ENCODE measurements around the gene CCDC92B. TPM values are rescaled to one million over a fixed set of nuclear protein-coding genes. Genes with fewer than 3 reads are reported as not detected.

The CCDC92B gene
- total RNA-seq, 1 donor from 2014 or later = 0.16 TPM

DNA sequence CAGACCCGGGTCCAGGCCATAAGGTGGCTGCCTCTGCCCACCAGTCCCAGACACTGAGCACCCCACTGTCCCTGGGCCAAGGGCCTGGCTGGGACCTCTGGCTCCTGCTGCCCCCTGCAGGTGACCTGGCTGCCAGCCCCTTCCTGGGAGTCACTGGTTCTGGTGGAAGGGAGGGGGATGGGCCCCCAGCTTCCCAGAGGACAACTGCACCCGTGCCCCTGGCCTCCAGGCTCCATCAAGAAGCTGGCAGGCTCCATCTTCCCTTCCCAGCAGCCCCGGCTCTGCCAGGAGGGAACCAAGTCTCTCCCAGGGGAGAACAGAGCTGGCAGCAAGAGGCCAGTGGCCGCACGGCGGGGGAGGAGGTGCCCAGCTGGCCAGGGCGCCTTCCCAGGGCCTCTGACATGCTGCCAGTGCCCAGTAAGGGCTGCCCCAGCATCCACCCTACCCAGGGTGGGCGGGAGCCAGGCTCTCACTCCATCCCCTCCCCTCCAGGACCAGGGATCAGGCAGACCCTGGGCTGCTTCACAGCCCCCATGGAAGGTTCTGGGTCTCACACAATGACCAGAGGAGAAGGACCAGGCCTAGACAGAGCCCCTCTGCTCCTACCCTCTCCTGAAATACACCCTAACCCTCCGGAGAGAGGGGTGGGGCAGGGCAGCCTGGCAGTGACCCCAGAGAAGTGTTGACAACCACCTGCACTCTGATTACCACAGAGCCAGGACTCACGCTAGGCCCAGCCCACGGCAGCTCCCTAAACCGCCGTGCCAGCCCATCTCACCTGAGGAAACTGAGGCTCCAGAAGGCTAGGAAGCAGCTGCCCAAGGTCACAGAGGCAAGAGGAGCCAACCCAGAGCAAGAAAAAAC lies 41.5 kb downstream of the CCDC92B start:
- peak overlapping the region; percentile 88 for H3K4me3 ChIP-seq
- intact Hi-C loops (cut with micrococcal nuclease) = no loop called here
- H3K27ac ChIP-seq (replicated peaks) = peak overlapping the region; percentile 97
- no peaks in the 10 kb centered on the region for H3K9me3 ChIP-seq (replicated peaks)
- TF ChIP-seq, protein P1, sequence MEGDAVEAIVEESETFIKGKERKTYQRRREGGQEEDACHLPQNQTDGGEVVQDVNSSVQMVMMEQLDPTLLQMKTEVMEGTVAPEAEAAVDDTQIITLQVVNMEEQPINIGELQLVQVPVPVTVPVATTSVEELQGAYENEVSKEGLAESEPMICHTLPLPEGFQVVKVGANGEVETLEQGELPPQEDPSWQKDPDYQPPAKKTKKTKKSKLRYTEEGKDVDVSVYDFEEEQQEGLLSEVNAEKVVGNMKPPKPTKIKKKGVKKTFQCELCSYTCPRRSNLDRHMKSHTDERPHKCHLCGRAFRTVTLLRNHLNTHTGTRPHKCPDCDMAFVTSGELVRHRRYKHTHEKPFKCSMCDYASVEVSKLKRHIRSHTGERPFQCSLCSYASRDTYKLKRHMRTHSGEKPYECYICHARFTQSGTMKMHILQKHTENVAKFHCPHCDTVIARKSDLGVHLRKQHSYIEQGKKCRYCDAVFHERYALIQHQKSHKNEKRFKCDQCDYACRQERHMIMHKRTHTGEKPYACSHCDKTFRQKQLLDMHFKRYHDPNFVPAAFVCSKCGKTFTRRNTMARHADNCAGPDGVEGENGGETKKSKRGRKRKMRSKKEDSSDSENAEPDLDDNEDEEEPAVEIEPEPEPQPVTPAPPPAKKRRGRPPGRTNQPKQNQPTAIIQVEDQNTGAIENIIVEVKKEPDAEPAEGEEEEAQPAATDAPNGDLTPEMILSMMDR (IDR thresholded peaks at IDR 0.05; ENCODE audit: borderline replicate concordance) = peak; percentile 68
- H3K27me3 ChIP-seq (ENCODE audit: low read depth) = no peaks in the 10 kb centered on the region
- H3K36me3 ChIP-seq = peaks cover 14% of the 10 kb centered on the region
- DNase-seq = peak; percentile 84
- H3K4me1 ChIP-seq = peaks cover 83% of the 10 kb centered on the region

DNA sequence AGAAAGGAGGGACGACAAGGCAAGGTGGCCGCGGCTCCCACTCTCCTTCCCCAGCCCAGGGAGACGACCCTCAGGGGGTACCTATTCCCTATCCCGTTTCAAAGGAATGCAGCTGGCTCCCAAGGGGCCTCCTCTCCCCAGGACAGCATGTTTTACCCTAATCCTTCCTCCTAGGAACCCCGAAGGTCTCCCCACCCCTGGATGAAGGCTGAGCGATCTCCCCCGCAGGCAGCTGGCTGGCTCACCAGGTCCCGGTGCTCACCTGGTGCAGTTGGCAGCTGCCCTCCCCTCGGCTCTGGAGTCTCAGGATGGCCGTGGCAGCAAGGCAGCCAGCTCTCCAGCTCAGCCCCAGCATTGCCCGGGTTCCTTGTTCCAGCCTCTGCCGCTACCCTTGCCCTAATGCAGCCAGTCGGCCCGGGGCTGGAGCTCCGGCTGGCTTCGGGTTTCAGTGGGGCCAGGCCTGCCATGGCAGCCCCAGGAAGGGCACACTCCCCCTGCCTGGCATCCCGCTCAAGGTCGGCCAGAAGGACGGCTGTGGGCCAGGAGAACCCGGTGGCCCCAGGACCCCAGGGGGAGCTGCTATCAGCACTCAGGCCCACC lies 42.4 kb downstream of the CCDC92B start:
- no peak for DNase-seq
- Histone ChIP-seq H3K9me3 (replicated peaks) (no peaks in the 10 kb centered on the region), H3K27ac (replicated peaks) (peak overlapping the region; percentile 97), H3K4me1 (peaks cover 73% of the 10 kb centered on the region), H3K36me3 (peaks cover 23% of the 10 kb centered on the region), H3K27me3 (ENCODE audit: low read depth) (no peaks in the 10 kb centered on the region), H3K4me3 (peak overlapping the region; percentile 88)
- intact Hi-C loops (cut with micrococcal nuclease) = no loop called here
- TF ChIP-seq, protein P1 (IDR thresholded peaks at IDR 0.05; ENCODE audit: borderline replicate concordance) = no peak

DNA sequence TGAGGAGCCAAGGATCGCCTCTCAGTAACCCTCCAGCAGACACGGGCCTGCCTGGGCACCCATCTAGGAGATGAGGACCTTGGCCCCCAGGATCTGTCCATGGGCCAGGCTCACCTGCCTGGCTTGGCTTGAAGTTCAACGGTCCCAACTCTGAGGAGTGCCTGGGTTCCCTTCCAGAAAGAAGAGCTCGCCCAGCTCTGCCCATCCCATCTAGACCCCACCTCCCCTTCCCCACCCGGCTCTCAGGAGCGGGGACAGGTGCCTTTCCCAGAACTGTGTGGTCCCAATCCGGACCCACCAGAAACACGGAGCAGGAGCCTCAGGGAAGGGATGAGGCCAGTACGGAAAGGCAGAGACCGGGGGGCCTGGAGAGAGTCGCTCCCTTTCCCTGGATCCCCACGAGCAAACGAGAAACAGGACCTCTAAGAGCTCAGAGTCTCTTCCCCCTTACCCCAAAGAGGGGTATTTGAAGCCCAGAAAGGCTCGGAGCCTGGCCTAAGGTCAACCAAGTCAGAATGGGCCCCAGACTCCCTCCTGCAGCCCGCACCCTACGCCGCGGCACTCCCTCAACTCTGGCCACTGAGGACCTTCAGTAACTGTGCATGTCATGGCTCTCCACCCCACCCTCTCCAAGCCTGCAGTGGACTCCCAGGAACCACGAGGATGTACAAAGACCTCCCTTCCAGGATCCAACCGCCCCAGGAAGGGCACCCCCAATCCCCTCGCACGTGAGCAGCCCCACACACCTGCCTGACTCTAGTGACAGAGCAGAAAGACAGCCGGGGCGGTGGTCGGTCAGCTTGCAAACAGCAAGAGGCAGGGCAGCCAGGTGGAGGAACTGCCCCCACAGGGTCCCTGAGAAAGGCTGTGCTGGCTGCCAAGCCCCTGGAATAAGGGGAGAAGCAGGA lies 43.3 kb downstream of the CCDC92B start:
- TF ChIP-seq, protein P1 (IDR thresholded peaks at IDR 0.05; ENCODE audit: borderline replicate concordance) = no peak

DNA sequence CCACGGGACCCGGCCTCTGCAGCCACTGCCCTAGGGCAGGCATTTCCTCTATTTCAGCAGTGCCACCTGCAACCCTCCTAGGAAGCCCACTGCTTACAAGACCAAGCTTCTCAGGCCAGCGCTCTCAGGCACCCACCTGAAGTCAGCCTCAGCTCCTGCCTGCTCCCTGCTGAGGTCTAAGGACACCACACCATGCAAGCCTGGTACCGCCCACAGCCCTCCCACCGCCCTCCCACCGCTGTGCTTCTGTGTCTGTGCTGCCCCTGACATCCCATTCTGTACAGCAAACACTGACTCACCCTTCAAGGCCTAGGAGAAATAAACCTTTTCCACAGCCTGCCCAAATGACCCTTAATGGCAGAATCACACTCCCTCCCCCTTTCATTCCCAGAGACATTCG lies 44.2 kb downstream of the CCDC92B start:
- no peaks in the 10 kb centered on the region for H3K27me3 ChIP-seq (ENCODE audit: low read depth)
- H3K4me1 ChIP-seq = peaks cover 61% of the 10 kb centered on the region
- TF ChIP-seq, protein P1 (IDR thresholded peaks at IDR 0.05; ENCODE audit: borderline replicate concordance) = no peak
- no peak for DNase-seq
- intact Hi-C loops (cut with micrococcal nuclease) = no loop called here
- no peaks in the 10 kb centered on the region for H3K9me3 ChIP-seq (replicated peaks)
- peaks cover 41% of the 10 kb centered on the region for H3K36me3 ChIP-seq
- H3K4me3 ChIP-seq = peak overlapping the region; percentile 88
- H3K27ac ChIP-seq (replicated peaks) = peak overlapping the region; percentile 97

More for the DNA sequence above, 43.3 kb downstream of the CCDC92B start:
- intact Hi-C loops (cut with micrococcal nuclease) = no loop called here
- DNase-seq = no peak
- H3K4me3 ChIP-seq = peak overlapping the region; percentile 88
- H3K9me3 ChIP-seq (replicated peaks) = no peaks in the 10 kb centered on the region
- peak overlapping the region; percentile 97 for H3K27ac ChIP-seq (replicated peaks)
- H3K27me3 ChIP-seq (ENCODE audit: low read depth) = no peaks in the 10 kb centered on the region
- peaks cover 32% of the 10 kb centered on the region for H3K36me3 ChIP-seq
- peaks cover 69% of the 10 kb centered on the region for H3K4me1 ChIP-seq

DNA sequence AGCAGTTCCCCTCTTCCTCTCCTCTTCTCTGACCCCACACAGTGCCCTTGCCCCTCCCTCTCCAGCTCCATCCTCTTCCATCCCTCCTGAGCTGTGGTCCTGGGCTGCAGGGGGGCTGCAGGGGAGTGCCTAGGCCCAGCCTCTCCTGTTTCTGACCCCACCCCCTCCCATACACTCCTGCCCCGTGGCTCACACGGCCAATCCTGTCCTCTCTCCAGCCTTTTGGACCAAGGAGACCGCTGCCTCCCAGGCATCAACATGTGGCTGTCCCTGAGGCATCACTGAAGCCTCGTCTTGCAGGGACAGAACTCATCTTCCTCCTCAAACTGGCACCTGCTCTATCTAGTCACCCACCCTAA lies 44.6 kb downstream of the CCDC92B start:
- no peak for DNase-seq
- peak overlapping the region; percentile 97 for H3K27ac ChIP-seq (replicated peaks)
- intact Hi-C loops (cut with micrococcal nuclease) = no loop called here

More for the DNA sequence above, 44.6 kb downstream of the CCDC92B start:
- H3K4me3 ChIP-seq = peak overlapping the region; percentile 88
- H3K4me1 ChIP-seq = peaks cover 57% of the 10 kb centered on the region
- no peaks in the 10 kb centered on the region for H3K27me3 ChIP-seq (ENCODE audit: low read depth)
- H3K9me3 ChIP-seq (replicated peaks) = no peaks in the 10 kb centered on the region
- peaks cover 44% of the 10 kb centered on the region for H3K36me3 ChIP-seq
- TF ChIP-seq, protein P1 (IDR thresholded peaks at IDR 0.05; ENCODE audit: borderline replicate concordance) = no peak
